Measurements from ENCODE around the gene SMIM22. TPM values are rescaled to one million over a fixed set of nuclear protein-coding genes. Genes with fewer than 3 reads are reported as not detected.
A peak's percentile ranks its signal among the peaks of the same experiment; 100 is the strongest.

Gene SMIM22
- total RNA-seq, 3 donors from 2014 or later: 208 to 573 (median 395) TPM

DNA sequence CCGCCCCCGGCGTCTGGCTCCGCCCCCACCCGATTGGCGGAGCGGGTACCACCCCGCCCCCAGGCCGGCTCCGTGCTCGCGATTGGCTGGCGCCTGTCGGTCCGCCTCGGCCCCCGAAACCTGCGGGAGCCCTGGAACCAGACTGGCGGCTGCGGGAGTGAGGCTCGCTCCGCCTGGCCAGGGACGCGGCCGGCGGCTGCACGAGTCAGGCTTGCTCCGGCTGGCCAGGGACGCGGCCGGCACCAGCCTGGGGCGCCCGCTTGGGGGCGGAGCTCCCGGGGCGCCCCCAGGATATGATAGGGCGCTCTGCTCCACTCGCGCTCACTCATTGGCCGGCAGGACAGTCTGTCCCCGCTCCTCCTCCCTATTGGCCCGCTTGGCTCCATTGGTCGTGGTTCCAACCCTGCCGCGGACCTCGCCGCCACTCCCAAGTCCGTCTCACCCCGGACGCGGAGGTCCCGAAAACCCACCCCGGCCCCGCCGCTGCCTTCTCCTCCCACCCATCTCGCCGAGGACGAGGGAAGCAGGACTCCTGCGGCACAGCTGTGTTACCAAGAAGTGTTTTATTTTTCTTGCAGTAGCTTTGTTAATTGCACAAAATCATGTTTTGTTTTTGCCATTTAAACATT lies 7.6 kb downstream of the SMIM22 start:
- ATAC-seq (peak; percentile 85), DNase-seq (peak; percentile 90 to 96 (median 95))
- intact Hi-C loops (cut with DNase I, micrococcal nuclease): no loop called here
- no peaks in the 10 kb centered on the region for H3K9me3 ChIP-seq
- peaks cover 25% of the 10 kb centered on the region for H3K4me1 ChIP-seq (ENCODE audit: low read depth)
- peak overlapping the region; percentile 51 for H3K4me3 ChIP-seq
- TF ChIP-seq, protein P1, sequence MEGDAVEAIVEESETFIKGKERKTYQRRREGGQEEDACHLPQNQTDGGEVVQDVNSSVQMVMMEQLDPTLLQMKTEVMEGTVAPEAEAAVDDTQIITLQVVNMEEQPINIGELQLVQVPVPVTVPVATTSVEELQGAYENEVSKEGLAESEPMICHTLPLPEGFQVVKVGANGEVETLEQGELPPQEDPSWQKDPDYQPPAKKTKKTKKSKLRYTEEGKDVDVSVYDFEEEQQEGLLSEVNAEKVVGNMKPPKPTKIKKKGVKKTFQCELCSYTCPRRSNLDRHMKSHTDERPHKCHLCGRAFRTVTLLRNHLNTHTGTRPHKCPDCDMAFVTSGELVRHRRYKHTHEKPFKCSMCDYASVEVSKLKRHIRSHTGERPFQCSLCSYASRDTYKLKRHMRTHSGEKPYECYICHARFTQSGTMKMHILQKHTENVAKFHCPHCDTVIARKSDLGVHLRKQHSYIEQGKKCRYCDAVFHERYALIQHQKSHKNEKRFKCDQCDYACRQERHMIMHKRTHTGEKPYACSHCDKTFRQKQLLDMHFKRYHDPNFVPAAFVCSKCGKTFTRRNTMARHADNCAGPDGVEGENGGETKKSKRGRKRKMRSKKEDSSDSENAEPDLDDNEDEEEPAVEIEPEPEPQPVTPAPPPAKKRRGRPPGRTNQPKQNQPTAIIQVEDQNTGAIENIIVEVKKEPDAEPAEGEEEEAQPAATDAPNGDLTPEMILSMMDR (IDR thresholded peaks at IDR 0.05): no peak
- H3K36me3 ChIP-seq (ENCODE audit: low read depth): no peaks in the 10 kb centered on the region

DNA sequence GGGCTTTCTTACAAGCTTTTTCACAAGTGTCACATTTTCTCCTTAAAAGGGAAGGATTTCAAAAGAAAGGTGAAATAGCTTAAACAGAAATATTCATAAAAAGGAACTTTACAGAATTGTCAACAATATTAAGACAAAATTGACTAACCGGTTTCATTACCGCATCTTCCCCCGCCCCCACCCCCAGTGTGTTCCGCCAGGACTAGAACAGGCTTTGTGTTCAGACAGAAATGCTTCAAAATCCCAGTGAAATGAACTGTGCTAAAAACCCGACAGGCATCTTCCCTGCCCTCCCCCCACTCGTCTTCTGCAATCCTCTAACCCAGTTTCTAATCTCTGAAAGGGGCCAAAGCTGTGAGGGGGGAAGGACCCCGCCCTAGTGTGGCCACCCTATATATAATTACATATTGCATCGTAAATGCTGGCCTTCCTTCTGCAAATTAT lies 8.3 kb downstream of the SMIM22 start:
- Histone ChIP-seq H3K4me1 (ENCODE audit: low read depth) (peaks cover 25% of the 10 kb centered on the region), H3K36me3 (ENCODE audit: low read depth) (no peaks in the 10 kb centered on the region), H3K4me3 (no peak overlapping the region), H3K9me3 (no peaks in the 10 kb centered on the region)
- ATAC-seq (no peak), DNase-seq (no peak)
- intact Hi-C loops (cut with DNase I, micrococcal nuclease): no loop called here
- TF ChIP-seq, protein P1 (IDR thresholded peaks at IDR 0.05): no peak

DNA sequence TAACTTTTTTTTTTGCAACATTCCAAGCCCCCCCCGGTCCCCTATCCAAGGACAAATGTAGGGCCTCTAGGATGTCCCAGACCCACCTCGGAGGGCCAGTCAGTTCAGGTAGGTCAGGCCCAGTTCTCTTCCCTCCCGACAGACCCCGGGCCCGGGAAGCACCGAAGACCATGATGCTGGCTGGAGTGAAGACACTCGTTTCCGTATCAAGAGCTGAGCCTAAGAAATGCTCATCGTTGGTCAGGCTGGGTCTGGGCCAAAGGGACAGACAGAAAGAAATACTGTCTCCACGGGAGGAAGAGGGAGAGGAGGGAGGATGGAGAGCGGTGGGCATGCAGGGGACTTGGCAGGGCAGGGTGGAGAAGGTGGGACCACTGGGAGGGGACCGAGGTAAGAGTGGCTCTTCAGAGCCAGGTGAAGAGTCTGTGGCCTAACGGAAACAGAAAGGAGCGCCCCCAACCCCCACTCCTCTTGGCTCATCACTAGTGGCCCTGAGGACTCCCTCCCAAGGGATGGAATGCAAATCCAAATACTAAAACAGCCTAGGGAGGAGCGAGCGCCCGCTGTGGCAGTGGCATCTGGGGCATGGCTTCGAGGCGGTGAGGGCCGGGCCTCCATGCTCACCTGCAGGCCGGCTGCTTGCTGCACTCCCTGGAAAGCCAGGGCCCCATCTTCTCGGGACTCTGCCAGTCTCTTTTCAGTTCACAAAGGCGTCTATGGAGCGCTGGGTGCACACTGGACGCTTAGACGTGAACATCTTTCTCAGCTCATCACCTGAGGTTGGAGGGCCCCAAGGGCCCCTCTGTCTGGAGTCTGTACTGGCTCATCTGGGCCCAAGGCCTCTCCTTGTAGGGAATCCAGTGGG lies 9.0 kb downstream of the SMIM22 start:
- TF ChIP-seq, protein P1 (IDR thresholded peaks at IDR 0.05): no peak
- Histone ChIP-seq H3K4me1 (ENCODE audit: low read depth) (peaks cover 25% of the 10 kb centered on the region), H3K36me3 (ENCODE audit: low read depth) (no peaks in the 10 kb centered on the region), H3K4me3 (no peak overlapping the region), H3K9me3 (no peaks in the 10 kb centered on the region)
- ATAC-seq (no peak), DNase-seq (no peak)
- intact Hi-C loops (cut with DNase I, micrococcal nuclease): no loop called here

DNA sequence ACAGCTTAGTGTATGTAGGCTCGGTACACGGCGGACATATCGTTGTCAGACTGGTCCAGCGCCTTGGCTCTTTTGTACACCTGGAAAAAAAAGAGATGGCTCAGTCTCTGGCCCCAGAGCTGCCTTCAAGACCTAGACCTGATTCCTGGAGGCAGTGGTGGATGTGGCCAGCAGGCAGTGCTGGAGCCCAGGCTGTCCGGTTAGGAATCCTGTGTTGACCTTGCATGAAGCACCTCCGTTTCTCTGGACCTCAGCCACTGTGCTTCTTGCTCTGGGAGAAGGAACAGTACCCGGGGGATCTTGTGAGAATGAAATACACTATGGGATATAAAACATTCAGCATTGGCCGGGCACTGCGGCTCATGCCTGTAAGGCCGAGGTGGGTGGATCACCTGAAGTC lies 10.1 kb downstream of the SMIM22 start:
- no peaks in the 10 kb centered on the region for H3K36me3 ChIP-seq (ENCODE audit: low read depth)

DNA sequence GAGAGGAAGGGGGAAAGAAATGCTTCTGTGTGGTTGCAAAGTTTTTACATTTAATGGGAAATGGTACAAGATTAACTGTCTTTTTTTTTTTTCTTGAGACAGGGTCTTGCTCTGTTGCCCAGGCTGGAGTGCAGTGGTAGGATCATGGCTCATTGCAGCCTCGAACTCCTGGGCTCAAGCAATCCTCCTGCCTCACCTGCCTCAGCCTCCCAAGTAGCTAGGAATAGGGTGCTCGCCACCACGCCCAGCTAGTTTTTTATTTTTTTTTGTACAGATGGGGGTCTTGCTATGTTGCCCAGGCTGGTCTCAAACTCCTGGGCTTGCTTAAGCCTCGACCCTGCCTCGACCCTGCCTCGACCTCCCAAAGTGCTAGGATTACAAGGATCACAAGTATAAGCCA lies 11.1 kb downstream of the SMIM22 start:
- H3K4me1 ChIP-seq (ENCODE audit: low read depth): peaks cover 12% of the 10 kb centered on the region
- no peaks in the 10 kb centered on the region for H3K36me3 ChIP-seq (ENCODE audit: low read depth)
- intact Hi-C loops (cut with DNase I, micrococcal nuclease): no loop called here
- no peaks in the 10 kb centered on the region for H3K9me3 ChIP-seq
- H3K4me3 ChIP-seq: no peak overlapping the region
- ATAC-seq (no peak), DNase-seq (no peak)
- TF ChIP-seq, protein P1 (IDR thresholded peaks at IDR 0.05): no peak

More for the DNA sequence above, 10.1 kb downstream of the SMIM22 start:
- intact Hi-C loops (cut with DNase I, micrococcal nuclease): no loop called here
- Histone ChIP-seq H3K4me3 (no peak overlapping the region), H3K9me3 (no peaks in the 10 kb centered on the region), H3K4me1 (ENCODE audit: low read depth) (peaks cover 19% of the 10 kb centered on the region)
- TF ChIP-seq, protein P1 (IDR thresholded peaks at IDR 0.05): no peak
- DNase-seq (no peak), ATAC-seq (no peak)
